ENCODE results near the gene TGFB1I1.

- no peak for TF ChIP-seq EZH2phosphoT487 (IDR thresholded peaks at IDR 0.05; ENCODE audit: low read depth)
- TF ChIP-seq CTCF (IDR thresholded peaks at IDR 0.05; ENCODE audit: low read depth, low read length), result no peak
Observed at GRCh38 chr16:31513884-31514283, 41.9 kb downstream of the TGFB1I1 start.
